Activated CD8-positive, alpha-beta memory T cell treated with anti-CD3 and anti-CD28 coated beads for 48 hours (primary cell): ENCODE results near the gene LMO2.
"Not testable (repeated sequence)": the region's sequence is repeated elsewhere in the genome, so short reads cannot be mapped to it uniquely, and the experiment has no call there.

Experiments used
- DNase-seq, 3 experiments: peaks; one replicate each; pipeline ENCODE4 v3.0.0-alpha.2; 2020; ENCODE audit warnings: low read depth in 2 of 3, low spot score in 2 of 3

The LMO2 gene

DNA sequence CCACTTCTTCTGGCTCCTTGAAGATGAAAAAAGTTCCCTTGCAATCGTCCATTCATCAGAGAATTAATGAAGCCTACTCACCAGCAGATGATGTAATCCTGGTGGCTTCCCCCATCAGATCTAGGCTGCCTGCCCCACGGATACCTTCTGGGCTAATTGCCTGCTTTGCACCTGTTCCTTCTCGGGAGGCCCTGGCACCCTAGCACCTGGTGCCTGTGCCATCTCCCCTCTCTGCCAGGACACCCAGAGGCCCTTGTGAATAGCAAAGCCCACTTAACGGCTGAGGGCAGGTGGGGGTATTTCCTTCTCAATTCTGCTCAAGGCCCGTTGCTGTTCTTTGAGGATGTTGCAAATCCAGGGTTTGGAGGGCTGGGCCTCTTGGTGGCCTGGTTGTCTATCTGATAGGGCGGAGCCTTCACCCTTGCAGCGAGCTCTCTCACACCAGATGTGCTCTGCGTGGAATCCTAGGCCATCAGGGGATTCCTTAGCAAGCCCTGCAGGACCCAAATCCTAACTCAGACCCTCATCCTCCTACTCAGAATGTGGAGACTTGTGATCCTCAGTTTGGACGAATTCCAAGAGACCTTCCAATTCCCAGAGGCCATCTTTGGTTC, at the start of gene LMO2:
LMO2 (minus strand) TSS at position 363 of the 614 bp plus-strand sequence. CDS start 22,360 bp downstream, outside the sequence.
- no peak for DNase-seq

DNA sequence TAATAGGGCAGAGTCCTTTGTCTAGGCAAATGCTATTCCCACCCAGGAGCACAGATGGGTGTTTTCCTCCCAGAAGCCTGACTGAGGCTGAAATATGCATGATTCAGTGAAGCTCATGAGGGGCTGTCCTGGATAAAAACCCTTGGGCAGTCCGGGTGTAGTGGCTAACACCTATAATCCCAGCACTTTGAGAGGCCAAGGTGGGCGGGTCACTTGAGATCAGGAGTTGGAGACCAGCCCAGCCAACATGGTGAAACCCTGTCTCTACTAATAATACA, 48.6 kb upstream of the LMO2 start:
- DNase-seq = no peak

- no peak for DNase-seq
Observed at GRCh38 chr11:33936725-33937604, 45.1 kb upstream of the LMO2 start.

- DNase-seq = no peak
Observed at GRCh38 chr11:33935461-33936456, 43.9 kb upstream of the LMO2 start.

DNA sequence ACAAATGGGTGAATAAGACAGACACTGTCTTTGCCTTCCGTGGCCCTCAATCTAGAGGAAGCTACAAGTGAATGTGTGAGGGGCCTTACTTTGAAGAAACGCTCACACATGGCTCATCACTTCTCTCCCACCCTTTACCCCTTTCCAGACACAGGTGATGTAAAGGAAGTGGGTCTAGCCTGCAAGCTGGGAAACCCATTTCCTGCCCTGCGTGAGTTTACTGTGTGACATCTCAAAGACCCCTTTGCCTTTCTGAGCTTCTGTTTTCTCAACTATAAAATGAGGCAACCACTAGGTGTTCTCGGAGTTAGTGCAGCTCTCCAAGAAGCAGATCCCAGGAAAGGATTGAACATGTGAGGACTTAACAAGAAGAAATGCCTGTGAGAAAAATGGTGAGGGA, 43.1 kb upstream of the LMO2 start:
- no peak for DNase-seq

DNA sequence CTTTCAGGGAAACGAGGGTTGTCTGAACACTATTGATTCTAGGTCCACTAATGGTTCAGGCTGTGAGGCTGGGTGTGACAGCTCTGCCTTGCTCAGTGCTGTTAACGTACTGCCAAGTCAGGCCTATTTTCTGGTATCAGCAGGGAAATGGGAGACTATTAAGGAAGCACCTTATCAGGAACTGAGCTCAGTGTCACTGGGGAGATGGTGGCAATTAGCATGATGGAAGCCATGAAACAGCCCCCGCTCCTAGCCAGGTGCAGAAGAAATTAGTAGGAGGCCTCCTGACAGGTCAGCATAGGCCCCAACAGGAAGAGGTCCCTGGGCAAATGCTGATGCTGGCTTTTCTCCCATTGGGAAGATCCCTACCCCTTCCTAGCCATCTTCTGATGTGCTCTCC, 42.6 kb upstream of the LMO2 start:
- DNase-seq = no peak

GRCh38 chr11:33933602-33934001, 41.7 kb upstream of the LMO2 start:
- DNase-seq = no peak

DNA sequence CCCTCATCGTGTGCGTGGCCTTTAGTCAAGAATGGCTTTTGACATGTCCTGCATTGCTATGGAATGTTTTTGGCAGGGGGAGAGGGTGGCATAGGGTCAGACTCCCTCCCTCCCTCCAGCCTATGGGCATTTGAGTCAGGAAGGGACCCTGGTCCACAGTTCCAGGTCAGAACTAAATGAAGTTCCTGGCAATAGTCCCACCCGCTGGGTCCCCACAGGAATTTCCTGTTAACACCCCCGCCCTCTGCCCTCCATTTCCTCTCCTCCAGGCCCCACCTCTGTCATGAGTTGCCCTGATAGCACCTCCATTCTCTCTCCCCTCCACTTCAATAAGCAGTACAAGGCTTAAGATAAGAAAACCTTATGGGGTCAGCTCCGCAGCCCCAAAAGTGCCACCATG, 40.8 kb upstream of the LMO2 start:
- no peak for DNase-seq

DNA sequence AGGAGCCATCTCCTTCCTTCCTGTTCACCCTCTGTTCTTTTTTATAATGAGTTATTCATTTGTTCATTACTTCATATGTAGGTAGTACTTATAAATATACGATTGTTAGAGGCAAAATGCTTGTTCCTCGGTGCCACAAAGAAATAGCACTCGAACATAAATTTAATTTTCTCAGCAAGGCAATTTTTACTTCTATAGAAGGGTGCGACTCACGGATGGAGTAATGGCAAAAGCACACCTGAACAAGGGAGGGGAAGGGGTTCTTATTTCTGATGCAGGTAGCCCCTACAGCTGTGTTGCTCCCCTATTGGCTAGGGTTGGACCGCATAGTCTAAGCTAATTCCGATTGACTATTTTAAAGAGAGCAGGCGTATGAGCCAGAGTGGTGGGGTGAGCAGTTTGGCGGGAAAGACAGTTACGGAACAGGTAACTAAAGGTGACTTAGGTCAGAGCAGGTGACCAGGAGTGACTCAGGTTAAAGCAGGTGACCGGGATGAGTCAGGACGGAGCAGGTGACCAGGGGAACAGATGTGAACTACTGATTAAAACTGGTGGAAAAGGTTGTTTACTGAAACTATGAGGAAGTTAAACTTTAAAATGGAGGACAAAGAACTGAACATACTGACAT, 40.0 kb upstream of the LMO2 start:
- not testable (repeated sequence) for DNase-seq

GRCh38 chr11:33931067-33931466, 39.2 kb upstream of the LMO2 start:
- DNase-seq = no peak

DNA sequence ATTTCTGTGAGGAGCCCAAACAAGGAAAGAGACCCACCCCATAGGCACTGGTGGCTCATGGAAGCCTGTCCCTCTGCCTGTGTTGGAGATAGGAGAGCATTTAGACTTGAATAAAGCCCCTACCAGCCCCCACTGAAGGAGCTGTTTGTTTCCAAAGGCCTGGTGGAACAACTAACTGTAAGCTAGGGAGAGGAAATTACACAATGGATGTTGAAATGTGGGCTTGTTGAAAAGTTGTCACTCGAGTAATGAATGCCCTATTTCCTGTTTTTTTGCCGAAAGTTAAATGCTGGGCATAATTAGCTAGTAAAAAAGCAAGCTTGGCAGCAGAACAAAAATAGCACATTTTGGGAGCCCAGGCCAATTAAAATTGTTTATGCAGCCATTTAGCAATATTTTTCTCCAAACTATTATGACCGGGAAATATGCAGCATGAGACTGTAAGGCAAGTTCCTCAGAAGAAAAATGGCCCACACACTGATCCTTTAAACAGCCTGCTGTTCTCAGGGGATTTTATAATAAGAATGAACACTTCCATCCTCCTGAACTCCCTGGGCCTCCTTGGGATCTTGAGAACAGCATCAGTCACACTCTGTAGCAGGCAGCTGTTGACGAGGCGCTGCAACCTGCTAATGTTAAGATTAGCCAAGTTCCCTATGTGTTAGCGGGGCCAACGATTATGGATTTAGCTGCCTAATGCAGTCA, 38.6 kb upstream of the LMO2 start:
- no peak for DNase-seq

- DNase-seq = no peak
Observed at GRCh38 chr11:33928564-33928963, 36.7 kb upstream of the LMO2 start.

- DNase-seq = no peak
Observed at GRCh38 chr11:33926671-33927552, 35.0 kb upstream of the LMO2 start.

DNA sequence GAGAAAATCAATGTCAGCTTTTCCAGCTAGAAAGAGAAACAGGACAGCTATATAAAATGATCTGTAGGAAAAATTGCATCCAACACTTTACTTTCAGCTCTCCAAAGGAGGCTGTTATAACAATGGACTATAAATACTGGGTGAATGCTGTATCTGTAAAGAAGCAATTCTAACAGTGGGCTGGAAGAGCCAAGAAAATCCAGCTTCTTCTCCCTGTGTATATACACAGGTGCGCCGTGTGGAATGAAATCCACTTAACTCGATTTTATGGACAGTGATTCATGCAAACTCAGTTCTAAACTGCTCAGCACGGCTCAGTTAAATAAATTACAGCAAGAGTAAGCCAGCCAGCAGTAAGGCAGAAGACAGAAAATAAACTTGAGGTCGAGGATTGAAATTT, 32.5 kb upstream of the LMO2 start:
- DNase-seq = no peak

GRCh38 chr11:33923626-33924025, 31.8 kb upstream of the LMO2 start:
- DNase-seq = no peak

DNA sequence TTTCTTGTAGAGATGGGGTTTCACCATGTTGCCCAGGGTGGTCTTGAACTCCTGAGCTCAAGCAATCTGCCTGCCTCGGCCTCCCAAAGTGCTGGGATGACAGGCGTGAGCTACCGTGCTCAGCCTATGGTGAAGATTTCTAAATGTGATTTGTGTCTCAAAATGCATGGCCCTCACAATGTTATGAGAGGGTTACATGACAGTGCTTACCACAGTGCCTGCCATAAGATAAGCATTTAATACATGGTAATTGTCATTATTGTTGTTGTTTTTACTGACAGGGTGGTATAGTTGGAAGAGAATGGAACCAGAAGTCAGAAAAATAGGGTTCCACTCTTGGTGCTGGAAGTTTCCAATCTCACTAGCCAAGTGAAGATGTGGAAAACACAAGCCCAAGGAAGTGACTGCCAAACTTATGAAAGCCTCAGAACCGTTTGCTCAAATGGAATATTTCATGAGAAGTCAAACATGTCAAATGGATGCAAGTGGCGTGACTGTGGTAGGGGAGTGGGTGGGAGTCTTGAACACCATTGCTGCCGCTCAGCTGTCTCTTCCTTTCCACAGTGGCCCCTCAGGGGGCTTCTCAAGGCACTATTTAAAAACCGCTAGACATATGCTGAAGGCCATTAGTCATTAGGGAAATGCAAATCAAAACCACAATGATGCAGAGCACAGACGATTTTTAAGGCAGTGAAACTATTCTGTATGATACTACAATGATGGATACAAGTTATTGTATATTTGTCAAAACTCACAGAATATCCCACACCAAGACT, 29.1 kb upstream of the LMO2 start:
- DNase-seq = peak in 1 of 3 experiments; percentile 2

- no peak for DNase-seq
Observed at GRCh38 chr11:33919645-33920044, 27.8 kb upstream of the LMO2 start.

- DNase-seq = not testable (repeated sequence)
Observed at GRCh38 chr11:33917402-33917801, 25.5 kb upstream of the LMO2 start.

- DNase-seq = no peak
Observed at GRCh38 chr11:33916736-33917135, 24.9 kb upstream of the LMO2 start.
